HG02981 (cell line): ENCODE results near the gene ZMYM2.

Source experiments
- ATAC-seq: cut with Tn5 transposase; IDR thresholded peaks from one replicate; pipeline ENCODE4 v1.9.1; 2021; ENCODE audit warnings: mild to moderate bottlenecking, moderate library complexity; ENCODE audit not compliant: unreplicated experiment

The ZMYM2 gene

GRCh38 chr13:20102525-20103180 is 144.1 kb downstream of the ZMYM2 start:
- no peak for ATAC-seq

GRCh38 chr13:20105161-20105689 is 146.7 kb downstream of the ZMYM2 start:
- ATAC-seq = no peak

GRCh38 chr13:20106742-20107141 is 148.2 kb downstream of the ZMYM2 start:
- ATAC-seq = no peak

GRCh38 chr13:20109037-20109436 is 150.5 kb downstream of the ZMYM2 start:
- no peak for ATAC-seq

- no peak for ATAC-seq
Observed at GRCh38 chr13:20114066-20114610, 155.6 kb downstream of the ZMYM2 start.

- ATAC-seq = no peak
Observed at GRCh38 chr13:20116213-20116612, 157.7 kb downstream of the ZMYM2 start.

GRCh38 chr13:20118268-20119140 is 160.0 kb downstream of the ZMYM2 start:
- peak; percentile 7 for ATAC-seq

GRCh38 chr13:20119960-20120359 is 161.4 kb downstream of the ZMYM2 start:
- ATAC-seq = no peak

- ATAC-seq = no peak
Observed at GRCh38 chr13:20121159-20121525, 162.6 kb downstream of the ZMYM2 start.

GRCh38 chr13:20124303-20124702 is 165.8 kb downstream of the ZMYM2 start:
- no peak for ATAC-seq

- ATAC-seq = no peak
Observed at GRCh38 chr13:20125129-20125782, 166.7 kb downstream of the ZMYM2 start.

- ATAC-seq = no peak
Observed at GRCh38 chr13:20125783-20126165, 167.2 kb downstream of the ZMYM2 start.

- ATAC-seq = no peak
Observed at GRCh38 chr13:20126541-20127261, 168.2 kb downstream of the ZMYM2 start.

- ATAC-seq = peak; percentile 17
Observed at GRCh38 chr13:20127262-20127561, 168.7 kb downstream of the ZMYM2 start.

GRCh38 chr13:20127562-20128458 is 169.3 kb downstream of the ZMYM2 start:
- ATAC-seq = peak; percentile 68

GRCh38 chr13:20128459-20128931 is 170.0 kb downstream of the ZMYM2 start:
- peak; percentile 9 for ATAC-seq

GRCh38 chr13:20129076-20129475 is 170.5 kb downstream of the ZMYM2 start:
- no peak for ATAC-seq

GRCh38 chr13:20130012-20130411 is 171.5 kb downstream of the ZMYM2 start:
- ATAC-seq = no peak

- no peak for ATAC-seq
Observed at GRCh38 chr13:20130652-20131051, 172.1 kb downstream of the ZMYM2 start.
